GM12878 (cell line): Measurements from ENCODE around the gene ITGBL1. TPM values are rescaled to one million over a fixed set of nuclear protein-coding genes. Genes with fewer than 3 reads are reported as not detected.
A peak's percentile ranks its signal among the peaks of the same experiment; 100 is the strongest.

Experiments
- ASH2L ChIP-seq: fragments of 300-600, 200-600 bp; sonication (generic); IDR thresholded peaks from 2 replicates; pipeline ENCODE4 v1.6.1; 2017; ENCODE audit warnings: low read depth, mild to moderate bottlenecking, borderline replicate concordance
- BCL11A ChIP-seq: IDR thresholded peaks from 2 replicates; pipeline ENCODE4 v1.6.1; 2011; ENCODE audit warnings: low read depth, low read length
- BCLAF1 ChIP-seq: fragments of 450-650 bp; IDR thresholded peaks from 2 replicates; pipeline ENCODE4 v1.6.1; 2017; ENCODE audit warnings: antibody characterized with exemption, mild to moderate bottlenecking, moderate library complexity
- IRF4 ChIP-seq: IDR thresholded peaks from 2 replicates; pipeline ENCODE4 v1.6.1; 2011; ENCODE audit warnings: low read depth, low read length
- JUNB ChIP-seq: IDR thresholded peaks from 2 replicates; pipeline ENCODE4 v1.6.1; 2016; ENCODE audit warnings: antibody characterized with exemption, mild to moderate bottlenecking
- MEF2B ChIP-seq: fragments of 450-650 bp; IDR thresholded peaks from 2 replicates; pipeline ENCODE4 v1.6.1; 2018; ENCODE audit warnings: mild to moderate bottlenecking, moderate library complexity; ENCODE audit not compliant: partially characterized antibody, poor library complexity, severe bottlenecking
- MTA3 ChIP-seq: IDR thresholded peaks from 2 replicates; pipeline ENCODE4 v1.6.1; 2012; ENCODE audit warnings: low read length, inconsistent platforms, borderline replicate concordance
- MYC ChIP-seq: IDR thresholded peaks from 2 replicates; pipeline ENCODE4 v1.6.1; 2011; ENCODE audit warnings: mild to moderate bottlenecking, low read length, moderate library complexity, inconsistent platforms; ENCODE audit not compliant: insufficient read depth, insufficient replicate concordance, insufficient read length, severe bottlenecking
- PRDM15 ChIP-seq: fragments of 450-650 bp; formaldehyde crosslinking; IDR thresholded peaks from 2 replicates; pipeline ENCODE4 v1.4.0; 2020; ENCODE audit warnings: mild to moderate bottlenecking, moderate library complexity
- SMARCA5 ChIP-seq: fragments of 450-650 bp; IDR thresholded peaks from 2 replicates; pipeline ENCODE4 v1.6.1; 2017; ENCODE audit warnings: mild to moderate bottlenecking
- SPI1 ChIP-seq: IDR thresholded peaks from 2 replicates; pipeline ENCODE4 v1.6.1; 2011; ENCODE audit warnings: low read depth, mild to moderate bottlenecking, low read length, moderate library complexity, borderline replicate concordance; ENCODE audit not compliant: insufficient read depth
- STAT3 ChIP-seq: IDR thresholded peaks from 2 replicates; pipeline ENCODE4 v1.6.1; 2011; ENCODE audit warnings: low read depth, low read length, improper control_type of control experiment
- TAF1 ChIP-seq: IDR thresholded peaks from 2 replicates; pipeline ENCODE4 v1.6.1; 2011; ENCODE audit warnings: mild to moderate bottlenecking, low read depth, low read length, borderline replicate concordance
- ZNF24 ChIP-seq: fragments of 450-650 bp; IDR thresholded peaks from 2 replicates; pipeline ENCODE4 v1.6.1; 2017; ENCODE audit warnings: antibody characterized with exemption, mild to moderate bottlenecking
- ZNF592 ChIP-seq: fragments of 450-650 bp; IDR thresholded peaks from 2 replicates; pipeline ENCODE4 v1.6.1; 2017; ENCODE audit warnings: mild to moderate bottlenecking, moderate library complexity
- polyA plus RNA-seq, 11 experiments: library from polyadenylated mRNA; depleted of rRNA in 4 of 11; unstranded in 6 of 11; stranded (reverse) in 5 of 11; fragments of >200 nt; fragmentation: Nextera tagmentation in 4 of 11; fragmentation: Illumina TruSeq in 1 of 11; extraction: Ambion mirVana in 4 of 11; extraction: Trizol in 1 of 11; gene quantifications; 1 replicate in 1 of 11; 2 replicates in 10 of 11; pipeline versions ENCODE4 v1.2.1 to v1.2.3, GENCODE V29; 2011 to 2016; ENCODE audit warnings: inconsistent platforms in 2 of 11, missing spikeins in 2 of 11, low read depth in 1 of 11
- total RNA-seq, 4 experiments: library from RNA; depleted of rRNA in 3 of 4; stranded (reverse); fragments of >200 nt in 3 of 4; fragmentation: Illumina TruSeq in 1 of 4; extraction: Trizol in 1 of 4; gene quantifications; 2 replicates each; pipeline versions ENCODE4 v1.2.1 to v1.2.3, GENCODE V29; 2013 to 2021

Gene ITGBL1
- total and polyA plus RNA-seq, 10 of the 15 experiments (the other 5 are each of a cell fraction or from before 2014, with no cell fraction given): 0.17 to 2.8 (median 0.28) TPM; not detected in 3

- TF ChIP-seq MEF2B (peak; percentile 60), PRDM15 (CRISPR knock-in tag) (no peak), TAF1 (no peak), ASH2L (no peak), SPI1 (no peak), STAT3 (no peak), MYC (no peak), IRF4 (0 out of 2 replicates have a peak, but pooled peaks have one; percentile 50), JUNB (peak; percentile 89), ZNF592 (no peak), ZNF24 (peak; percentile 65; the same call in 1 of the 2 replicates), MTA3 (peak; percentile 83; the same call in 1 of the 2 replicates), BCLAF1 (no peak), BCL11A (peak; percentile 17; the same call in 1 of the 2 replicates), SMARCA5 (no peak)
These were observed 174.6 kb downstream of the ITGBL1 start (continued) for GRCh38 chr13:101626925-101627555.
